Prostate gland (tissue), 2 donors: ENCODE data around the gene ANKRD12. TPM values are rescaled to one million over a fixed set of nuclear protein-coding genes. Genes with fewer than 3 reads are reported as not detected.

Source experiments
- DNase-seq: peaks from one replicate; pipeline ENCODE4 v3.0.0-alpha.2; 2019; ENCODE audit warnings: low spot score
- H3K27ac ChIP-seq, 2 donors: fragments of 200-600 bp; sonication (generic); 2 replicates each; pipeline ENCODE4 v1.5.1; 2017 to 2019
- H3K27me3 ChIP-seq: fragments of 200-600 bp; sonication (generic); replicated peaks from 2 replicates; pipeline ENCODE4 v1.5.1; 2019; ENCODE audit not compliant: insufficient read depth
- H3K36me3 ChIP-seq, 2 donors: fragments of 200-600 bp; sonication (generic); 1 replicate in 1 of 2; 2 replicates in 1 of 2; pipeline versions ENCODE4 v1.5.1 to v1.8.1; 2017 to 2019
- H3K4me1 ChIP-seq: fragments of 200-600 bp; sonication (generic); replicated peaks from 2 replicates; pipeline ENCODE4 v1.5.1; 2019
- H3K4me3 ChIP-seq, 2 donors: fragments of 200-600 bp; sonication (generic); 2 replicates each; pipeline ENCODE4 v1.5.1; 2017 to 2019
- H3K9me3 ChIP-seq: fragments of 200-600 bp; sonication (generic); 2 replicates; pipeline ENCODE4 v1.5.1; 2017
- CTCF ChIP-seq, 4 experiments: fragments of 200-600 bp in 2 of 4; fragments of 450-650 bp in 2 of 4; sonication (generic) in 2 of 4; IDR thresholded peaks; 1 replicate in 3 of 4; 2 replicates in 1 of 4; pipeline ENCODE4 v1.5.1; 2016 to 2019; ENCODE audit warnings: antibody characterized with exemption in 4 of 4, mild to moderate bottlenecking in 2 of 4, moderate library complexity in 2 of 4
- POLR2A ChIP-seq: fragments of 450-650 bp; IDR thresholded peaks from one replicate; pipeline ENCODE4 v1.6.1; 2016; ENCODE audit warnings: antibody characterized with exemption, mild to moderate bottlenecking
- POLR2AphosphoS5 ChIP-seq: sonication (generic); formaldehyde crosslinking; IDR thresholded peaks from one replicate; pipeline ENCODE4 v1.6.1; 2017; ENCODE audit warnings: antibody characterized with exemption
- WGBS: methylation state at CpG from one replicate; pipeline ENCODE4 v1.1.5; 2018; 5-methylcytosine and 5-hydroxymethylcytosine counted together
- intact Hi-C: fragments of 100-400 bp; cut with DNase I; formaldehyde crosslinking; loops from one replicate; pipeline ENCODE4 v1.14.2; 2022
- total RNA-seq, 2 donors: library from RNA; depleted of rRNA; stranded (reverse); fragments of >200 nt; gene quantifications; one replicate each; pipeline ENCODE4 v1.1.0, GENCODE V29; 2016

ANKRD12 gene
- total RNA-seq, 2 donors from 2014 or later: 38.7 to 50.1 TPM

- intact Hi-C loops: loop anchor here (10.0 kb wide), 1 partner anchor 374 kb away; no protein-coding TSS in a partner anchor
- no peaks in the 10 kb centered on the region for H3K9me3 ChIP-seq
- 39% methylated on average over 2 of the region's 2 CpGs for WGBS
- H3K4me1 ChIP-seq: peaks cover 9% of the 10 kb centered on the region
- TF ChIP-seq POLR2AphosphoS5 (no peak), POLR2A (no peak), CTCF (IDR thresholded peaks at IDR 0.05) (no peak)
- no peak overlapping the region for H3K4me3 ChIP-seq
- peak overlapping the region in 1 of 2 donors; percentile 1 for H3K27ac ChIP-seq
- DNase-seq: no peak
- no peaks in the 10 kb centered on the region for H3K27me3 ChIP-seq
- no peaks in the 10 kb centered on the region for H3K36me3 ChIP-seq
Observed at GRCh38 chr18:9140381-9140780, 3.8 kb downstream of the ANKRD12 start.

- DNase-seq: no peak
- Histone ChIP-seq H3K27ac (no peak overlapping the region), H3K4me3 (no peak overlapping the region), H3K27me3 (no peaks in the 10 kb centered on the region), H3K4me1 (peaks cover 9% of the 10 kb centered on the region), H3K9me3 (no peaks in the 10 kb centered on the region), H3K36me3 (no peaks in the 10 kb centered on the region)
- intact Hi-C loops: loop anchor here (10.0 kb wide), 1 partner anchor 374 kb away; no protein-coding TSS in a partner anchor
- TF ChIP-seq CTCF (IDR thresholded peaks at IDR 0.05) (no peak), POLR2A (no peak), POLR2AphosphoS5 (no peak)
- 93% methylated on average over 2 of the region's 2 CpGs for WGBS
Observed at GRCh38 chr18:9140984-9141383, 4.4 kb downstream of the ANKRD12 start.

GRCh38 chr18:9146224-9146623, 9.6 kb downstream of the ANKRD12 start:
- H3K4me1 ChIP-seq: no peaks in the 10 kb centered on the region
- TF ChIP-seq CTCF (IDR thresholded peaks at IDR 0.05) (no peak), POLR2A (no peak), POLR2AphosphoS5 (no peak)
- WGBS: 90% methylated on average over 1 of the region's 1 CpG
- H3K4me3 ChIP-seq: no peak overlapping the region
- H3K36me3 ChIP-seq: no peaks in the 10 kb centered on the region
- intact Hi-C loops: loop anchor here (10.0 kb wide), 1 partner anchor 369 kb away; no protein-coding TSS in a partner anchor
- no peak for DNase-seq
- no peak overlapping the region for H3K27ac ChIP-seq
- H3K9me3 ChIP-seq: no peaks in the 10 kb centered on the region
- no peaks in the 10 kb centered on the region for H3K27me3 ChIP-seq

GRCh38 chr18:9147440-9148202, 11.0 kb downstream of the ANKRD12 start:
- WGBS: 24% methylated on average over 1 of the region's 1 CpG
- Histone ChIP-seq H3K4me1 (no peaks in the 10 kb centered on the region), H3K36me3 (no peaks in the 10 kb centered on the region), H3K27ac (no peak overlapping the region), H3K27me3 (no peaks in the 10 kb centered on the region), H3K4me3 (no peak overlapping the region), H3K9me3 (no peaks in the 10 kb centered on the region)
- peak; percentile 45 for DNase-seq
- no peak for TF ChIP-seq POLR2A
- peak in 3 of 4 experiments; percentile 52 to 80 (median 78) for TF ChIP-seq CTCF (IDR thresholded peaks at IDR 0.05)
- TF ChIP-seq POLR2AphosphoS5: peak; percentile 62
- intact Hi-C loops: loop anchor here (2.0 to 10.0 kb wide), 2 partner anchors 75 to 367 kb away; no protein-coding TSS in a partner anchor

- intact Hi-C loops: loop anchor here (2.0 to 10.0 kb wide), 2 partner anchors 75 to 367 kb away; no protein-coding TSS in a partner anchor
- Histone ChIP-seq H3K4me3 (no peak overlapping the region), H3K4me1 (no peaks in the 10 kb centered on the region), H3K36me3 (no peaks in the 10 kb centered on the region), H3K9me3 (no peaks in the 10 kb centered on the region), H3K27ac (no peak overlapping the region), H3K27me3 (no peaks in the 10 kb centered on the region)
- 46% methylated on average over 1 of the region's 1 CpG for WGBS
- DNase-seq: no peak
- TF ChIP-seq POLR2AphosphoS5: no peak
- no peak for TF ChIP-seq CTCF (IDR thresholded peaks at IDR 0.05)
- TF ChIP-seq POLR2A: no peak
Observed at GRCh38 chr18:9148203-9148552, 11.6 kb downstream of the ANKRD12 start.
